Colonic mucosa (tissue), 4 donors: ENCODE results near the gene NPAS3. TPM values are rescaled to one million over a fixed set of nuclear protein-coding genes. Genes with fewer than 3 reads are reported as not detected.

Experiments
- DNase-seq: peaks from one replicate; pipeline ENCODE4 v3.0.0-alpha.2; 2020
- H3K27ac ChIP-seq: fragments of 200-600 bp; one replicate; pipeline ENCODE4 v1.8.0; 2021
- H3K27me3 ChIP-seq: fragments of 200-600 bp; one replicate; pipeline ENCODE4 v1.8.0; 2021
- H3K36me3 ChIP-seq: fragments of 200-600 bp; one replicate; pipeline ENCODE4 v1.8.0; 2021
- H3K4me1 ChIP-seq: fragments of 200-600 bp; one replicate; pipeline ENCODE4 v1.8.0; 2021; ENCODE audit warnings: mild to moderate bottlenecking
- H3K4me3 ChIP-seq: fragments of 200-600 bp; one replicate; pipeline ENCODE4 v1.8.0; 2021
- H3K9ac ChIP-seq, 2 donors: one replicate each; pipeline ENCODE4 v1.7.0; 2013; ENCODE audit warnings: control low read depth in 2 of 2, low read depth in 2 of 2, low read length in 2 of 2
- H3K9me3 ChIP-seq: fragments of 200-600 bp; one replicate; pipeline ENCODE4 v1.8.0; 2021
- intact Hi-C: fragments of 100-400 bp; cut with DNase I; formaldehyde crosslinking; loops from one replicate; pipeline ENCODE4 v1.14.1; 2022
- total RNA-seq, 2 donors: library from RNA; stranded (reverse); fragmentation: NEBNext Ultra II Directional in 1 of 2; extraction: Animal tissue kit (Norgen Biotek cat#: 25700) in 1 of 2; gene quantifications; one replicate each; pipeline ENCODE4 v1.2.1, GENCODE V29; 2021
- TF ChIP-seq, protein P1 (sequence below): fragments of 200-600 bp; IDR thresholded peaks from one replicate; pipeline ENCODE4 v1.8.0; 2022; ENCODE audit warnings: antibody characterized with exemption, mild to moderate bottlenecking
- donor health status: healthy.
- donor health status: DM: no; HTN: no; CAD: no.
- donor health status: DM: no; HTN: no; CAD: no.

Gene NPAS3
- total RNA-seq, 2 donors from 2014 or later = 0.79 to 1.6 TPM

DNA sequence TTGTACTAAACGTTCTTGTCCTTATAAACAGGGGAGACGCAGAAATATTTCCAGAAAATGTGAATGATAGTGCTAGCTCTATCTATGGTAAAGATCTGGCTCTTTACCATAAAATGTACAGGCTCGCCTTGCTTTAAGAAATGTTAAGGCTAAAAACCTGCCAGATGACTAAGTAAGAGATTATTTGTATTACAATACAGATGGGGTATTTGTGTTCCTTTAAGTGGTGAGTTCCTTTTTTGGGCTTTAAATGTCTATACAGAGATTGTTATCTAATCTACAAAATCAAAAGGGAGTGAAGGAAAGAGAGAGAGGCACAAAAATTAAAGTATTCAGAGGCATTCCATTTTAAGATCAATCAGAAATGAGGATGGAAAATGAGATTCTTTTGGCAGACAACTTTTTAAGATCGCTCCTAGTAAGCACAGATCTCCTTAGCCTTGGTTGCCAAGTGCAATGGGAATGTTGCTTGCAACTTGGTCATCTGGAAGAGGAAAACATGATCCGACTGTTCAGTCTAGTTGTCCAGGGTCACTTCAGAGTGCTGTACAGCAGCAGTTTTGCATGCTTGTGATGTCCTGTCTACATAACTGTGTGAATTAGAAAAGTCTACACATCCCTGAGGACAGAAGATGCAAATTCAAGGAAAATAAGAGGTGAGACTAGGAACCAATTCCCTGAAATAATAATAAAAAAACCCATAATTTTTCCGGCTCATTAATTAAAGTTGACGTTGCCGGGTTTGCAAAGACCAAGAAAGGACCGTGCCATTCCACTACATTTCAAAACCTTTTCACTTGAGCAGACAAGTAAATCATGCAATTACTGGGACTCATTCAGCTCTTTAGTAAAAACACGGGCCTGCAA, 631.4 kb downstream of the NPAS3 start:
- Histone ChIP-seq H3K9me3 (no peaks in the 10 kb centered on the region), H3K36me3 (no peaks in the 10 kb centered on the region), H3K27me3 (no peaks in the 10 kb centered on the region), H3K4me1 (no peaks in the 10 kb centered on the region), H3K27ac (no peak overlapping the region), H3K9ac (no peak overlapping the region), H3K4me3 (no peak overlapping the region)
- intact Hi-C loops = no loop called here
- DNase-seq = no peak
- TF ChIP-seq, protein P1, sequence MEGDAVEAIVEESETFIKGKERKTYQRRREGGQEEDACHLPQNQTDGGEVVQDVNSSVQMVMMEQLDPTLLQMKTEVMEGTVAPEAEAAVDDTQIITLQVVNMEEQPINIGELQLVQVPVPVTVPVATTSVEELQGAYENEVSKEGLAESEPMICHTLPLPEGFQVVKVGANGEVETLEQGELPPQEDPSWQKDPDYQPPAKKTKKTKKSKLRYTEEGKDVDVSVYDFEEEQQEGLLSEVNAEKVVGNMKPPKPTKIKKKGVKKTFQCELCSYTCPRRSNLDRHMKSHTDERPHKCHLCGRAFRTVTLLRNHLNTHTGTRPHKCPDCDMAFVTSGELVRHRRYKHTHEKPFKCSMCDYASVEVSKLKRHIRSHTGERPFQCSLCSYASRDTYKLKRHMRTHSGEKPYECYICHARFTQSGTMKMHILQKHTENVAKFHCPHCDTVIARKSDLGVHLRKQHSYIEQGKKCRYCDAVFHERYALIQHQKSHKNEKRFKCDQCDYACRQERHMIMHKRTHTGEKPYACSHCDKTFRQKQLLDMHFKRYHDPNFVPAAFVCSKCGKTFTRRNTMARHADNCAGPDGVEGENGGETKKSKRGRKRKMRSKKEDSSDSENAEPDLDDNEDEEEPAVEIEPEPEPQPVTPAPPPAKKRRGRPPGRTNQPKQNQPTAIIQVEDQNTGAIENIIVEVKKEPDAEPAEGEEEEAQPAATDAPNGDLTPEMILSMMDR = no peak

DNA sequence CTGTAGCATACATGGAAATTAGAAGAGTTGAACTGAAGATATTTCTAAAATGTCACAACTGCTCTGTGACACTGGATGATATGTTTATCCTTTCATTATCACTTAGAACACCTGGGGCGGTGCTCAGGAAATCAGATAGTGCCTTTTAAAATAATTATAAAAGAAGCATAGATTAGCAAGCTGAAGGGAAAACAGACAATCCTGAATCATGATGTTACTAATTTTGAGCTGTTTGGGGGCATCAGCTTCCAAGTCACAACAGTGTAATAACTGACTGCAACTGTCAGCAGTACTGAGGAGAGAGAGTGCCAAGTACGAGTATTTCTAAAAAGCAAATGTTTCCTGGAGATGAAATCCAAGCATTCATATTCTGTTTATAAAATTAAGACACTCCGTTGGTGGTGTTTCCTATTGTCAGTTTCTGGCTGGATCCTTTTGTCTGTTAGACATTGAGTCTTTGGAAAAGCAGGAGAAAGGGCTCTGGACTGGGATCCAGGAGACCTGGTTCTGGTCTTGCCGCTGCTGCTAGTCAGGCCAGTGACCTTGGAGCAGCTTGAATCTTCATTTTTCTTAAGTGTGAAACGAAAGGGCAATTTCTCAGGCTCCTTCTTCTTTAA, 632.1 kb downstream of the NPAS3 start:
- H3K27ac ChIP-seq = no peak overlapping the region
- no peaks in the 10 kb centered on the region for H3K4me1 ChIP-seq
- H3K9ac ChIP-seq = no peak overlapping the region
- no peak overlapping the region for H3K4me3 ChIP-seq
- TF ChIP-seq, protein P1 = no peak
- H3K27me3 ChIP-seq = no peaks in the 10 kb centered on the region
- DNase-seq = no peak
- no peaks in the 10 kb centered on the region for H3K36me3 ChIP-seq
- intact Hi-C loops = no loop called here
- no peaks in the 10 kb centered on the region for H3K9me3 ChIP-seq

DNA sequence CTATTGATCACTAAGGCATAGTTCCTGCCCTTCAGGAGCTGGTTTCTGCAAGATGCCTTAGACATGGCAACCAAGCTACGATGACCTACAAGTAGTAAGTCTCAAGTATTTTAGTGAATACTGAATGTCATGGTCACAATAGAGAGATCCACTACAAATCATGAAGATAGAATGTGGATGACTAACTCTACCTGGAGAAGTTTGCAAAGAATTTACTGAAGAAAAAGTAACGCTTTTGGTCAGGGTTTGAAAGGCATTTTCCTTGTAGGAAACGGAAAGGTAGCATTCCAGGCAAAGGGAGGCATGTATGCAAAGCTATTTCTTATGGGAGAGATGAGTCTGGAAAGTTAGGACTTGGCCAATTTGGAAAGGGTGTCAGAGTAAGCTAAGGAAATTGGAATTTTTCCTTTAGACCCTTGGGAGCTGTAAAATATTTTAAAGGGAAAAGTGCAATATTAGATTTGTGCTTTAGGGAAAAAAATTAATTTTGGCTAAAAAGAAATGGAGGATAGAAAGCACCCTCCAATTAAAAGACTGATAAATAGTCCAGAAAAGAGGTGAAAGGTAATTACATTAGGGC, 634.7 kb downstream of the NPAS3 start:
- no peaks in the 10 kb centered on the region for H3K27me3 ChIP-seq
- no peaks in the 10 kb centered on the region for H3K36me3 ChIP-seq
- intact Hi-C loops = no loop called here
- no peak overlapping the region for H3K27ac ChIP-seq
- TF ChIP-seq, protein P1 = no peak
- H3K4me3 ChIP-seq = no peak overlapping the region
- no peak overlapping the region for H3K9ac ChIP-seq
- DNase-seq = no peak
- H3K9me3 ChIP-seq = no peaks in the 10 kb centered on the region
- H3K4me1 ChIP-seq = no peaks in the 10 kb centered on the region

DNA sequence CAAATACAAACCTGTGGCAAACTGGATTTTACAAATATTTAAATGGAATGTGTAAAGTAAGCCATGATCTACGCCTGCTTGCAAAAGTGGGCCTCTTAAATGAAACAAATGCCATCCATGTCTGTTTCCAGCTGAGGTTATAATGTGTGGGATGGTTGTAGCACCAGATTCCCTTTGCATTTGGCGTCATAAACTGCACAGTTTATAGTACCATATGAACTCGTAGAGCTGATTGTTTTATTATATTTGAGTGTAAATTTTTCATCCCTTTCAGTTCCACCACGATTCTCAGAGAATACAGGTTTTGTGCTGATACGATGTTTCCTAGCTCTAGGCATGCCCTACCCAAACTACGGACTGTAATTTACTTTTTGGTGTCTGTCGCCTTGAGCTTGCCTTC, 637.3 kb downstream of the NPAS3 start:
- Histone ChIP-seq H3K36me3 (no peaks in the 10 kb centered on the region), H3K4me1 (peaks cover 4% of the 10 kb centered on the region), H3K4me3 (no peak overlapping the region), H3K27ac (no peak overlapping the region), H3K27me3 (no peaks in the 10 kb centered on the region), H3K9ac (no peak overlapping the region), H3K9me3 (no peaks in the 10 kb centered on the region)
- TF ChIP-seq, protein P1 = no peak
- DNase-seq = no peak
- intact Hi-C loops = no loop called here

DNA sequence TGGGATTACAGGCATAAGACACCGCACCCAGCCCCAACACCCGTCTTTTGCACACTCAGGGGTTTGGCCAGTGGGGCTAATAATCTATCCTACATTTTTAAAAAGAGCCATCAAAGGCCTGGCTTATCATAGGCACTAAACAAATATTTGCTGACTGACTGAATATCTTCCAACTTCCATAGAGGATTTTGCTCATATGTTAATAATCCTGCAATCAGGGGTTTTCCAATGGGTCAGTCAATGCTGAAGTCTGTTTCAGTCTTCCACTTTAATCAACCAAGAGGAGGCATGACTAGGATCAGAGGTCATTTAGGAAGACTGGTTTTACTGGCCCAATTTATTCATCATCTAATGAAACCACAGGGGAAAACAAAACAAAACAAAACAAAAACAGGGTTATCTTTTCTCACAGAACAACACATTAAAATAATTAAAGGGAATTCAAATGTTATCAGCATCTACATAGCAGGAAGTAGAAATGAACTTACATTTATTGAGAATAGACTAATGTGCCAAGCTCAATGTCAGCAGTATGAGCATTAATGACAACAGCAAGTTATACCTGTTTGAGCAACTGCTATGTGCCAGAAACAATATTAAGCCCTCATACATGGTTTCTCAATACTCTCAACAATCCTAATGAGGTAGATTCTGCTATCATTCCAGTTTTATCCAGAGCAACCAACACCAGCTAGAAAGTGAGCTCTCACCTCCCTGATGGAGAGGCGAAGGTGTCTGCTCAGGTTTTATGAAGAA, 640.0 kb downstream of the NPAS3 start:
- no peak for DNase-seq
- Histone ChIP-seq H3K27me3 (no peaks in the 10 kb centered on the region), H3K27ac (no peak overlapping the region), H3K9ac (no peak overlapping the region), H3K4me3 (no peak overlapping the region), H3K9me3 (no peaks in the 10 kb centered on the region), H3K4me1 (peaks cover 4% of the 10 kb centered on the region), H3K36me3 (no peaks in the 10 kb centered on the region)
- intact Hi-C loops = no loop called here
- TF ChIP-seq, protein P1 = no peak
